DMS153 treated with DMSO at 0.1 percent for 48 hours (cell line): ENCODE results near the gene SLN.

ENCODE experiments used
- DNase-seq: peaks from one replicate; lab custom pipeline; 2025; ENCODE audit not compliant: unreplicated experiment; lab: John Stamatoyannopoulos, UW

The SLN gene

DNA sequence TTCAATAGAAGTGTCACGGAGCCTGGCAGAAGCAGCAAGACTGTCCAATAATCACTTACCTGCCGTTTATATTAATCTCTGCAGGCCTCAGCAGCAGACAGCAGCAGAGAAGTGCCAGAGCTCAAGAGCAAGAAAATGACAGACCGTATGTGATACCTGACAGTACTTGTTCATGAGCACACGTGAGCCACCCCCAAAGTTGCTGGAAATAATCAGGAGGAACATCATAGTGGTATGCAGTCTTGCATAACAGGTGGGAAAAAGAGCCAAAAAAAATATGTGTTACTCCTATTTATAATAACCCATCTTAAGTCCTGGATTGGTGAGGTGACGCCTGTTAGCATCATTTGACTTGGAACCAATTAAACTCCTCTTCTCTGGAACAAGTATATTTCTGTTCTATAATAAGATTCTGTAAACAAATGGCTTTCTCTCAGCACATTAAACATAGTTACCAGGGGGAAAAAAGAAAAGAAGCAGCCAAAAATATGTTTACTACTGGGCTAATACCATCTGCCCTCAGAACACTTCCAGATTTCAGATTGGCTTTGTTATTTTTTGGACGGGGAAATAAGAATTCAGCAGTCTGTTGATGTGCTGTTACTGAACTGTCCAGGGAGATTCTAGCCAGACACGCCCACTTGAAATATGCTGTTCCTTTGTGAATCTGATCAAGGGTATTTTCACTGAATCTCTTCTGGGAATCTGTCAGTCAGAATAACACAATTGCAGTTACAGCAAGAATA is 7.9 kb upstream of the SLN start:
- no peak for DNase-seq

DNA sequence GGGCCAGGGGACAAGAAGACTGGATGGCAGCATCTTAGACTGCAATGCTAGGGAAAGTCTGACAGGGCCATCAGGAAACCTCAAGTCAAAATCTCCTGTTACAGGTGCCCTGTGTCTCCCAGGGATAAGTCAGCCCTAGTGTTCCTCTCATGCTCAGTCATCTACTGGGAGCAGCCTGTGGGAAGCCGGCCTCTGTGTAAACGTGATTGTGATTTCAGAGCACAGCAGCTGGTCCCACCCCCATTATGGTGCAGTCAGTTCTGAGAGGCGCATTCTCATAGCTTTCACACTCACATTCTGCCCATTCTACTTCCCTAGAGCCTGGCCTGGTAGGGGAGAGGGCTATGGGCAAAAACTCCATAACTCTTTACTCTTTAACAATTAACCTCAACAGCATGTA is 7.2 kb upstream of the SLN start:
- no peak for DNase-seq

DNA sequence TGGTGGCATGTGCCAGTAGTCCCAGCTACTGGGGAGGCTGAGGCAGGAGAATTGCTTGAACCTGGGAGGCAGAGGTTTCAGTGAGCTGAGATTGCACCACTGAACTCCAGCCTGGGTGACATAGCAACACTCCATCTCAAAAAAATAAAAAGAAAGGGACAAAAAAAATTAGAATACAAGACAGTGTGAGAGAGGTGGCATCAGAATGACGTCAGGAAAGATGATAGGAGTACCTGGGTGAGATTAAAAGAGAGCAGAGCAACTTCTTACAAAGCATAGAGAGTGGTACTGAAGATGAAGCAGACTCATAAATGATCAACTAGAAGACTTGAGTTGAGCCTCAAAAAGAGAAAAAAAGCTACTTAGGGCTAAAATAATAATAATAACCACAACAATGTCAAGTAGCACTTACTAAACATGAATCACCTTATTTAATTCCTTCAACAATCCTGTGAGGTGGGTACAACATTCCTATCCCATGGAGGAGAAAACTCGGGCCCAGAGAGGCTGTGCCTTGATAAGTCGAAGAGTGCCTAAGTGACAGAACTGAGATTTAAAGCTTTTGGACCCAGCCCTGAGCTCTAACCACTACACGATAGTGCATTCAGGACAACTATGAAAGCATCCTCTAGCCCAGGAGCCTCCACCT is 5.2 kb upstream of the SLN start:
- no peak for DNase-seq

DNA sequence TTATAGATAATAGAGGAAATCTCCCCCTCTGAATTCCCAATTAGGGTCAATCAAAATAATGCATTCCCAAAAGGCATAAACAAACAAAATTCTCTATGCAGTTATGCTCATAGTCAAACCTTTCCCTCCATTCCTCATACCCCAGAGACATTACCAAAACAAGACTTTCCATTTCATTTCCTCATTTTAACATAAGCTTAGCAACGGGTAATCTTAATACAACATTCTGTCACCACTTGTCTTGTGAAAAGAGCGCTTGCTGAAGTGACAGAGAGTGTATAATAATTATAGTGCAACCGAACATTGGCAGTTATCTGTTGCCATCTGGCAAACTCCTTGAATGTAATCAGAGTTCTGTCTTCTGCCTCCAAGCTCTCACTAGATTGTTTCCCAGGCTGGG is 1.2 kb upstream of the SLN start:
- DNase-seq: no peak

DNA sequence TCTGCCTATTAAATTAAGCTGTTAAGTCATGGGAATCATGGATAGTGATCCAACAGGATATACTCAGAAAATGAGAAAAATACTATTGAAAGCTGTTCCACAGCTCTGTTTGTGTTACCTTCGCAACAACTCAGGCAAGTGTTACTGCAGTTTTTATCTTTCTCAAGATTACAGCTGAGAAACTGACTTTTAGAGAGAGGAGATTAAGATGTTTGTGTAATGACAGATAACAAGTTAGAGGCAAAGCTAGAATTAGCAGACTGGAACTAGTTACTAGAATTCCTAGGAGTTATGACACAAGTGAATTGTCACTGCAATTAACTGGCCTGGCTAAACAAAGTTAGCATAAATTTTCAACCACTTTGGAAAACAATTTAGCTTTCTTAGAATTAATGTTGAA is 1.6 kb downstream of the SLN start:
- no peak for DNase-seq

DNA sequence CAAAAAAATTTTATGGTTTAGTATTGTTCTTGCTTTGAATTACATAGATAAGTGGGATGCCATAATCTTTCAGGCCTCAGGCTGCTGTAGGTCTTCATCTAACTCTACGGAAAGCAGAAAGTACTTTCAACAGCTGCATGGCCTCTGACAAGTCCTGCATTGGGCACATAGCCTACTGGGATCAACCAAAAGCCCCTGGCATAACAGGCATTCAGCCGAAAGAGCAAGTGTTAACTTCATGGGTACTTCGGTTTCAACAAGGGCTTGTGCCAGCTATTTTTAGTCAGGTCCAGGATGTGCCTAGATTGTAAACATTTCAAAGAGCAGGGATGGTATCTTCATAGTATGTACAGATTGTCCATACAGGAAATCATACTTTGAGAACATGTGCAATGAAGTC is 3.1 kb downstream of the SLN start:
- DNase-seq: no peak

DNA sequence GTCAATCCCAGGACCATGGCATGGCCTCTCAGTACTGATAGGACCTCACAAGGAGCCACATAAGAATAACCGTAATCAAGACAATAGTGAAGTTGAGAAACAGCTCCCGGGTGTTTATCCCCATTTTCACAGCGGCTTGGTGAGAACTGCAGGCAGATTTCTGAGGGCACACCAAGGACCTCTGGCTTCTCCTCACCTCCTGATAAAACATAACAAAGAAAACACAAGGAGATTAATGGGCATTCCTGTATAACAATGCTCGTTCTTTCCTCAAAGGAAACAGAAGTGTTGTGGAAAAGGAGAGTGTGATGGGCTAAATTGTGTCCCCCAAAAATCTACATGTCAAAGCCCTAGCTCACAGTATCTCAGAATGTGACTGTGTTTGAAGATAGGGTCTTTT is 4.0 kb downstream of the SLN start:
- DNase-seq: no peak

DNA sequence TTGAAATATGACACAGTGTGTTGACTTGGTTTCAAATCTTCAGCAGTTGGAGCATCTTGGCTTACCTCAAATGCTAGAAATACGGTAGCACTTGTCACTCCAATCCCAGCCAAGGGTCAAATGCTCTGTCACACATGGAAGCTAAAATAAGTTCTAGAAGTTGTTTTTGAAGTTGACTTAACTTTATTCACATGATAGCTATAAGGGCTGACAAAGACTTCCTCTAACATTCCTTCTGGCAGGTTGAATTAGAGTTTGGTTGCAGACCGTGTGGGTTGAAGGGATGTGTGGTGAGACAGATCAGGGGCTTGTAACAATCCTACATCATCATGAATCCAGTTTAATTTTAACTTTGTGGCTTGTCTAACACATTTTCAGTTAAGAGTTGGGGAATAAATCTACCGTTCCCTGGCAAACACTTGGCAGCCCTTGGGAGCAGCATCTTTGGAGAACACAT is 4.6 kb downstream of the SLN start:
- DNase-seq: no peak

DNA sequence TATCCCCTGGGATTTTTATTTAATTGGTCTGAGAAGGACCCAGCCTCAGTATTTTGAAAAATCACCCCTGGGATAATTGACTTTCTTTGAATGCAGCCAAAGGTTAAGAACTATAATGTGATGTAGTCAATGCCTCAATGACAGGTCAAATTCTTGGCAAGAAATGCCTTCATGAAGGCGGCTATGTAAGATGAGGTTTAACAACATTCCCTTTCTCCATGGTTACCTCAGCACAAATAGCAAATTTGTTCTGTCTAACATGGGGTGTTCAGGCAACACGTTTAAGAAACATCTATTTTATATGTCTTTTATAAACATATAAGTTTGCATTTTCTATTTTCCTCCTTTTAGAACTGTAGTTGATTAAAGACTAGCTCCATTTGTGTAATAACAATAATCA is 5.3 kb downstream of the SLN start:
- DNase-seq: no peak

DNA sequence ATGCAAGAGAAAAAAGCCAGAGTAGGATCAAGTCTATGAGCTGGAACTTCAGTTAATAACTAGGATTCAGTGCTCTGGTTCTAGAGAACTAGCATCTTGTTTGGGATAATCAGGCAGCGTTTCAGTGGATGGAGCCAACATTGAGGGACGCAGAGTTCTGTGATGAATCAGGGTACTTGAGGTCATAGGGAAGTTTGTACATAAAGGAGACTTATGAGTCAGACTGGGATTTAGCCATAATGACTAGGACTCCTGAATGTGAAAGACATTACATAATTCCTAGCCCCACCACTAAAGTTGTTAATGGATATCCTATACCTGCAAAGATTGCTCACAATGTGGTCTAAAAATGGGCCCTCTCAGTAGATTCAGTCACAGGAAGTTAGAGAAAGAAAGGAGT is 6.8 kb downstream of the SLN start:
- DNase-seq: no peak

DNA sequence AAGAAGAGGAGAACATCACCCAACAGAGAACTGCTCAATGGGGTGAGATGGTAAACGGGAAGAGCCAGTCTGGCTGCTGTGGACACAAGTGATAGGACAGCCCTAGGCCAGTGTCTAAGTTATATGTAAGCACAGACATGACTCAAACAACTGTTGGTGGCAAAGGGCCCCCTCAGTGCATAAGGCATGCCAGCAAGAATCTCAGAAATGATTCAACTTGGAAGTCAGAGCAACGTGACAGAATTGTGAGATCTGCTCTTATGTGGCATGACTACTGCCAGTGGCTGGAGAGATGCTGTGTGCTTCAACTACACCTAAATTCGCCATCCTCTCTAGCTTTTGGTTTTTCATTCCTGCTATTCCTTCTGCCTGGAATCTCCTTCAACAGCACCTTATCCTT is 7.4 kb downstream of the SLN start:
- no peak for DNase-seq

DNA sequence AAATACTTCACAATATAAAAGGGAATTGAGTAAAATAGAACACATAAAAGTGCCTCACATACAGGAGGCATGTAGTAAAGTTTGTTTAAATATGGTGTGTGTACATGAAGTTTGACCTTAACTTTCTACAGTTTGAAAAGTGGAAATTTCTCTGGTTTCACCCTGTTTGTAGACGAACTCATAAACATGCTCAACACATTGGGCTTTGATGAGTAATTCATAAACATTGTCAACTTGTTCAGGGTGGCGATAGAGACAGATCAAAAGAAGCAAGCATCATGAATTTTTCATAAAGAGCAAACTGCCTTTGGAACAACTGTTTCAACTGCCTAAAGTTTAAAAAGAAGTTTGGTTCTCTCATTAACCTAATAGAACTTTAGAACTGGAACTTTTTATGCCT is 9.1 kb downstream of the SLN start:
- no peak for DNase-seq

DNA sequence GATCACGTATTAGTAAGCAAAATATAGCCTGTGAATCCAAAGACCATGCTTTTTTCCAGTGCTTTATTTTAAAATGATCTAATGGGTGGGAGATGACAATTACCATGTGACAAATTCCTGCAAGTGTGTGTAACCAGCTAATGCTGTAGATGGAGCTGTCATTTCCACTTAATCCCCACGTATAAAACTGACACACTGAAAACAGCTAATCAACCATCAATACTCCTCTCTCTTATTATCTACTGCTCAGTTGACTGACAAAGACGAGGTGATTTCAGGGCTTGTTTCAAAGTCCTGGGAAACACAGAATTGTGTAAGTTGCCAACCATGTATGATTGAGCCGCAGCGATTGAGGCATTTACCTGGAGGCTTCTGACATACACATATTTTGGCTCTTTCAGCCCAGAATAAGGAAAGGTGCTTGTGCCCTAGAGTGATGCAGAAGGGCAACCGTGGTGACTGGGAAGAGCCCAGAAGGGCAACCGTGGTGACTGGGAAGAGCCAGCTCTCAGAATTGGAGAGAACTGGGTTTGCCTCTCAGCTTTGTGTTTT is 9.7 kb downstream of the SLN start:
- DNase-seq: no peak

DNA sequence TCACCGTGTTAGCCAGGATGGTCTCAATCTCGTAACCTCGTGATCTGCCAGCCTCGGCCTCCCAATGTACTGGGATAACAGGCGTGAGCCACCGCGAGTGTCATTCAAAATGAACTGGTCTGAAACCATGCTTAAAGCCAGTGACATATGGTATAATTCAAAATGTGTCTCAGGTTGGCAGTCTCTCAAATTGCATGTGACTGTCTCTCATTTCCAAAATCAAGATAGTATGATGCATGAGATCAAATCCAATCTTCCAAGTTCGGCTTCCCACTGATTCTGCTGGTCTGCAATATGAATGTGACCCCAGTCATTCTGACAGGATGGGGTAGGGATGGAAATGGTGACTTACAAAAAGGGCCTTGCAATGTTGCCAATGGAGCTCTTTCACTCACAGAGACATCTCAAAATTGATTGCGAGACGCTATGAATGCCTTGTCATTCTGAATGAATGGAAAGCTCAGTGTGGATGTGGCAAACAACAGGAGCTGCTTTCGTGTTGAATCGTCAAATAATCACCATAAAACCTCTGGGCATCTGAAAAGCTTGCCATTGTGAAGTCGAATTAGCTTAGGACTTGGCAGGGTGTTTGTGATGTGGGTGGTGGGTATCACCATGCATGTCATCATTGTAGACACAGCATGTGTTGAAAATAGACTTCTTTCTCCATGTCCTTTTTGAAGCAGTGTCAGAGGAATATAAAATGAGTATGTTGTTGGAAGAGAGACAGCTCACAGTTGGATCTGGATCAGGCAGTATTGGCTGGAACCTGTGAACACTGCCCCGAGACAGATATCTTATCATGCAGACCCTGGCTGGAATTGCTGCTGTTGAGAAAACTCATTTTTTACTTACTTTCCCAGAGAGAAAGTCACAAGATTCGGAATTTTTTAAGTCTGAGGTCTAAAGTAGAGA is 12.2 kb downstream of the SLN start:
- DNase-seq: no peak

DNA sequence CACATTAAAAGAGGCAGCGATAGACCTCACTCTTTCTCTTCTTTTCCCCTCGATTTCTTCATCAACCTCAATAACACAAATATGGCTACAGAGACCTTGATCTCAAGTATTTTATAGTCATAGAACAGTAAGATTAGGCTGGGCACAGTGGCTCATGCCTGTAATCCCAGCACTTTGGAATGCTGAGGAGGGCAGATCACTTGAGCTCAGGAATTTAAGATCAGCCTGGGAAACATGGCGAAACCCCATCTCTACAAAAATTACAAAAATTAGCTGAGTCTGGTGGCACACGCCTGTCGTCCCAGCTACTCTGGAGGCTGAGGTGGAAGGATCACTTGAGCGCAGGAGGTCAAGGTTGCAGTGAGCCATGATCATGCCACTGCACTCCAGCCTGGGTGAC is 14.6 kb downstream of the SLN start:
- no peak for DNase-seq

DNA sequence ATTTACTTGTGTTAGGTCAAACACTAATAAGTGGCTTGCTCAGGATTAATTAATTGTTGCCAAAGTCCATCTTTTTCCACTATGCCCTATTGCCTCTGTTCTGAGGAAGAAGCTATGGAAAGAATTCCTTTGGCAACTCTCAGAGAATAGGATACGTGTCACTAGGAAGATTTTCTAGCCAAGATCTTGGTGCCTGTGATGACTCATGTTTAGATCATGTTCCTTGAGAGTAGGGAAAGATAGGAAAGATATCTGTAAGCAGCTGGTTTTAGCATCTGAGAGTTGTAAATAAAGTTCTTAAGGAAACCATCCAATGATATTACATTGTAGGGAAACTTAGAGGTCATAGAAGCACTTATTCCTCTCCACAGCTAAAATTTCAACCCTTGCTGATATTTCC is 15.7 kb downstream of the SLN start:
- DNase-seq: no peak

DNA sequence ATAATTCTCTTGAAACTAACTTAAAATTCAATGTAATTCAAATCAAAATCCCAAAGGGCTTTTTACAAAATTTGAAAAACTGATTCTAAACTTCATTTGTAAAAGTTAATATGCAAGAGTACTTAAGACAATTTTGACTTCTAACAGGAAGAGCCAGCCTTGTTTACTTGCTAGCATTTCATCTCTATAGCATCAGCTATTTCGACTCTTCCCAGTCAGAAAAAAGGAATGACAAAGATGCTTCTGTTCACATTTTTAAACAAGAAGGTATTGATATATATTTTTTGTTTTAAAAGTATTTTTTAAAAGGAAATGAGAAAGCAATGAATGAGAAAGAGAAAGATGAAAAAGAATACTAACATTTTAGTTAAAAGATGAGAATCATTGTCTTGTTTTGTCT is 16.4 kb downstream of the SLN start:
- DNase-seq: no peak

DNA sequence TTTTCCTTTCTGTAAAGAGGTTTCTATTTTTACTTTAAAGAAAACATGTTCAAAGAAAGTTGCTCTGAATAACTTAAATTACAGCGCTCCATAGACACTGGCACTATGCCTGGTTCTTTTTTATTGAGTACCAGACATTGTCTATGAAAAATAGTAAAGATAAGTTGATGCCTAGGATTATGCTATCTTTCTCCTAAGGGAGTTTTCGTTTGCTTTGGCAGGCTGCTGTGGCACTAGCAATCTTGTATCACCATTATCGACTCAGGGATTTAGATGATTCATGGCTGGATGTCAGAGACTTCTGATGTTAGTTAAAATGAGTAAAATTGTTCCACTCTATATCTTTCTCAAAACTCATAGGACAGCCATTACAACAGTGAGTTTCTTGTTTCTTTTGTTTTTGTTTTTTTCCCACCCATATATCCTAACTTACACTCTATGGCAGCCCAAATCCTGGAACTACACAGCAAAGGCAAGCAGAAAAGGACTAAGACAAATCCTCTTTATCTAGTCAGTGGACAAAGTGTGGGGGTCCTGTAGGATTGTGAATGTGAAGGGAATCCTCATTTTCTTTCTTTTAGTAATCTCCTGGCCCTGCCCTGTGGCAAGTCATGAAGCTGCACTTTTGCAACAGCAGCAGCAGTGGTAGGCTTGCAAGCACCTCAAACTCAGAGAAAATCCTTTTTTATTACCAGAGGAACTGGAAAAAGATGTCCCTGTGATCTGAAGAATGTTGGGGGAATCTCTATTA is 20.7 kb downstream of the SLN start:
- no peak for DNase-seq

DNA sequence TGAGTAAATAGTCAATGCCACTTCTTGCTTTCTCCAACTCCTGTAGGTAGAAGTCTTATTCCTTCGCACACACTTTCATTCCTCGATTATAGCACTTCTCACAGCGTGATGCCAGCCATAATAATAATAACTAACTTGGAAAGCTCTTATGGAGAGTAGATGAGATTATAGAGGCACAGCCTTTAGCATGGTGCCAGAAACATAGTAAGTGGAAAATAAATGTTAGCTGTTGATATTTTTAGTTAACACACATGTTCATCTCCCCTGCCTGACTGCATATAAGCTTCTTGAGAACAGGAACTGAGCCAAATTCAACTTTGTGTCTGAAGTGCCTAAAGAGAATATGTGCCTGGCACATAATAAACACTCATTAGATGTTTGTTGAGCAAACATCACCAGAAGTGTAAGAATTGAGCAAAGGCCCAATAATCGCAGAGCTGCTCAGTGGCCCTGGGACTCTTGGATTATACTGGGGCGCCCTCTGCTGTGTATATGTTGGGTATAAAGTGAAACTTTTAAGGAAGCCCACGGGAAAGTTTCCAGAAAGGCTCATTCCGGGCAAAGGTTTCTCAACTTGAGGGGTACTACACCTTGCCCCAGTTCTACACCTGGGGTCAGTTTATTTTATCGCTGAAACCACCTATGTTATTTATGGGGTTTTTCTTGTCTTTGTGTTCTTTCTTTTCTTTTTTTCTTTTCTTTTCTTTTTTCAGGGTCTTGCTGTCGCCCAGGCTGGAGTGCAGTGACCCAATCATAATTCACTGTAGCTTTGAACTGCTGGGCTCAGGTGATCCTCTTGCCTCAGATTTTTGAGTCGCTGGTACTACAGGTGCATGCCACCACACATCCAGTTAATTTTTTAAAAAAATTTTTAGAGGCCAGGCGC is 22.3 kb downstream of the SLN start:
- DNase-seq: peak; percentile 38
